Measurements from ENCODE around the gene ADRA2C.

DNA sequence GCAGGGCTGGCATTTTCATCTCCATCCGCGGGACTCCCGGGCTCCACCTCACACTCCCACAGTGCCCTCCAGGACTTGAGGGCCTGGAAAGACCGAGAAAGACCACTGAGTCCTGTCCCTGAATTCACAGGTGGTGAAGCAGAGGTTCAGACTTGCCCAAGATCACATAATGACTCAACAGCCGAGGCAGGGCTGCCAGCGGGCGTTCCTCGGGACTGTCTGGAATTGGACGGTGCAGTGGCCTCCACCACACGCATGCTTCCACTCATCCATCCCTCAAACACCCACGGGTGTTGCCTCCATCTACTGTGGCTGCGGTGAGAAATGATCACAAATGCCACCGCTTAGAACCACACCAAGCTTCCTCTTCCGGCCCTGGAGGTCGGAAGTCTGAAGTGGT lies 6.9 kb upstream of the ADRA2C start:
- TF ChIP-seq, protein P1, sequence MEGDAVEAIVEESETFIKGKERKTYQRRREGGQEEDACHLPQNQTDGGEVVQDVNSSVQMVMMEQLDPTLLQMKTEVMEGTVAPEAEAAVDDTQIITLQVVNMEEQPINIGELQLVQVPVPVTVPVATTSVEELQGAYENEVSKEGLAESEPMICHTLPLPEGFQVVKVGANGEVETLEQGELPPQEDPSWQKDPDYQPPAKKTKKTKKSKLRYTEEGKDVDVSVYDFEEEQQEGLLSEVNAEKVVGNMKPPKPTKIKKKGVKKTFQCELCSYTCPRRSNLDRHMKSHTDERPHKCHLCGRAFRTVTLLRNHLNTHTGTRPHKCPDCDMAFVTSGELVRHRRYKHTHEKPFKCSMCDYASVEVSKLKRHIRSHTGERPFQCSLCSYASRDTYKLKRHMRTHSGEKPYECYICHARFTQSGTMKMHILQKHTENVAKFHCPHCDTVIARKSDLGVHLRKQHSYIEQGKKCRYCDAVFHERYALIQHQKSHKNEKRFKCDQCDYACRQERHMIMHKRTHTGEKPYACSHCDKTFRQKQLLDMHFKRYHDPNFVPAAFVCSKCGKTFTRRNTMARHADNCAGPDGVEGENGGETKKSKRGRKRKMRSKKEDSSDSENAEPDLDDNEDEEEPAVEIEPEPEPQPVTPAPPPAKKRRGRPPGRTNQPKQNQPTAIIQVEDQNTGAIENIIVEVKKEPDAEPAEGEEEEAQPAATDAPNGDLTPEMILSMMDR (conservative IDR thresholded peaks at IDR 0.05; ENCODE audit: low read depth, low read length): no peak
- no peak for TF ChIP-seq EZH2 (IDR thresholded peaks at IDR 0.05; ENCODE audit: low read length, unreplicated experiment)
